ENCODE data around the gene GAN. TPM values are rescaled to one million over a fixed set of nuclear protein-coding genes. Genes with fewer than 3 reads are reported as not detected.

Gene GAN
- total RNA-seq, 1 donor, result 9.1 TPM

DNA sequence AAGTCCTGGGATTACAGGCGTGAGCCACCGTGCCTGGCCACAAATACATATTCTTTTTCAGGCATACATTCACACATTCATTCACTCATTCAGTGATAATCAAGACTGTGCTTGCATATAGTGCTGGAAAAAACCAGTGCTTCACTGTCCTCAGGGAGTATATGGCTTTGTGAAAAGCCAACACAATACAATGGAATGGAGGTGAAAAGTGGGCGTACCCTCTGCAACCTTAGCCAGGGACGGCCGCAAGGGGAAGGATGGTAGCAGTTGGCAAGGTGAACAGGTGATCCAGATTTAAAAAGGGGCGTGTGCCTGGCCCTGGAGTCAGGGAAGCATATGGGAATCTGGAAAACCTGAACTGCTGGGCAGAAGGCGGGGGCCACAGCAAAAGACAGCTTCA lies 18.1 kb upstream of the GAN start:
- TF ChIP-seq CTCF (IDR thresholded peaks at IDR 0.05; ENCODE audit: insufficient read depth, low read depth, low read length), result no peak
- H3K4me3 ChIP-seq (ENCODE audit: low read depth, low read length), result no peak overlapping the region
- DNase-seq (ENCODE audit: low read depth), result no peak

- no peak overlapping the region for H3K4me3 ChIP-seq (ENCODE audit: low read depth, low read length)
- TF ChIP-seq CTCF (IDR thresholded peaks at IDR 0.05; ENCODE audit: insufficient read depth, low read depth, low read length), result no peak
Measured at GRCh38 chr16:81307770-81308169, 7.0 kb upstream of the GAN start.

DNA sequence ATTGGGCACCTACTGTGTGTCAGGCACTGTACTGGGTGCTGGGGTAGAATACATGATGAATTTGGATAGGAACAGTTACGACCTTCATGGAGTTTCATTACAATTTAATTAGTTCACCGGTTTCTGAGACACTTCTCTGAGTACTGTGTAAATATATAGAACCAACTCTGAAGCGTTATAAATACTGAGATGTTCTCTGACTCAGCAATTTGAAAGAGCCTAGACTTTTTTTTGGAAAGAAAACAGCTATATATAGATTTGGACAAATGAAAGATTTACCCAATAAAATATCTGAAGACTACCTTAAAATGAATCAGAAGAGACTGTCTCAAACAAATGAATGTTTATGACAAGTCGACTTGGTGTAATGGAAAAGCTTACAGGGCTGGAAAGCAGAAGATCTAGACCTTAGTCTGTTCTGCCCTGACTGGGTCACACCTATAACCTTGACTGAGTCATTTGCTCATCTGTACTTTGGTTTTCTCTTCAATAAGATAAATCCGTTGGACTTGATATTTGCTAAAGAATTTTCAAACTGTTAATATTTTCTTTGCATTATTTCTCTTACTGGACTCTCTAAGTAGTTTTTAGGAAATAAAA lies 4.6 kb upstream of the GAN start:
- no peak for DNase-seq (ENCODE audit: low read depth)
- no peak overlapping the region for H3K4me3 ChIP-seq (ENCODE audit: low read depth, low read length)
- TF ChIP-seq CTCF (IDR thresholded peaks at IDR 0.05; ENCODE audit: insufficient read depth, low read depth, low read length), result no peak

More at GRCh38 chr16:81307770-81308169, 7.0 kb upstream of the GAN start:
- DNase-seq (ENCODE audit: low read depth), result no peak

DNA sequence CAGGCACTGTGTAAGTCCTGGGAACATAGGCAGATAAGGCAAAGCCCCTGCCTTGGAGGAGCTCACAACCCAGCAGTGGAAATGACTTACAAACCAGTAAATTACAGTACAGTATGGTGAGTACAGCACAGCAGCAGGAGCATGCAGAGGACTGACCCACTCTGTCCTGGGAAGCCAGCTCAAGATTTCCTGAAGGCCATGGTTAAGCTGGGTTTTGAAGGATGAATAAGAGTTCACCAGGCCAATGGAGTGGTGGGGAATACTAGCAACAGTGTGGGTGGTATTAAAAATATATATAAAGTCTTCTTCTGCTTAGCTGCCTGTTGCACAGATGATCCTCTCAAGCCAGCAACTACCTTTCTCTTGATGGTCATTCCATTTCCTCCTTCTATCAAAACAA lies 3.0 kb upstream of the GAN start:
- no peak for TF ChIP-seq CTCF (IDR thresholded peaks at IDR 0.05; ENCODE audit: insufficient read depth, low read depth, low read length)
- no peak for DNase-seq (ENCODE audit: low read depth)

GRCh38 chr16:81313701-81314602 lies 810 bp upstream of the GAN start:
- peak overlapping the region; percentile 96 for H3K4me3 ChIP-seq (ENCODE audit: low read depth, low read length)
- no peak for DNase-seq (ENCODE audit: low read depth)

More for the DNA sequence above, 3.0 kb upstream of the GAN start:
- H3K4me3 ChIP-seq (ENCODE audit: low read depth, low read length), result no peak overlapping the region

More at GRCh38 chr16:81313701-81314602, 810 bp upstream of the GAN start:
- no peak for TF ChIP-seq CTCF (IDR thresholded peaks at IDR 0.05; ENCODE audit: insufficient read depth, low read depth, low read length)
